Natural killer cell (primary cell): ENCODE measurements around the gene COL23A1. TPM values are rescaled to one million over a fixed set of nuclear protein-coding genes. Genes with fewer than 3 reads are reported as not detected.

Experiments used
- ATAC-seq, 3 donors: fragments of 150-1000 bp in 2 of 3; fragments of 200-7000 bp in 1 of 3; cut with Tn5 transposase; 1 replicate in 1 of 3; 2 replicates in 2 of 3; pipeline ENCODE4 v1.10.0; 2021; ENCODE audit warnings: mild to moderate bottlenecking in 2 of 3, moderate library complexity in 2 of 3
- DNase-seq, 2 donors: peaks; one replicate each; pipeline versions ENCODE4 v3.0.0 to v3.0.0-alpha.2; 2013 to 2021; ENCODE audit warnings: mixed read lengths in 1 of 2
- H3K27ac ChIP-seq: one replicate; pipeline ENCODE4 v1.5.1; 2013; ENCODE audit warnings: mild to moderate bottlenecking, low read length
- H3K27me3 ChIP-seq: one replicate; pipeline ENCODE4 v1.6.1; 2013; ENCODE audit warnings: low read length; ENCODE audit not compliant: control insufficient read depth, insufficient read depth
- H3K36me3 ChIP-seq: one replicate; pipeline ENCODE4 v1.6.1; 2013; ENCODE audit warnings: low read length; ENCODE audit not compliant: control insufficient read depth, insufficient read depth
- H3K4me1 ChIP-seq: one replicate; pipeline ENCODE4 v1.6.1; 2013; ENCODE audit warnings: low read length; ENCODE audit not compliant: control insufficient read depth, insufficient read depth
- H3K4me3 ChIP-seq: one replicate; pipeline ENCODE4 v1.5.1; 2013; ENCODE audit warnings: low read length
- H3K9me3 ChIP-seq: one replicate; pipeline ENCODE4 v1.6.1; 2013; ENCODE audit warnings: low read length; ENCODE audit not compliant: control insufficient read depth, insufficient read depth
- H3K27ac Mint-ChIP-seq, 2 donors: one replicate each; pipeline ENCODE4 v1.8.0; 2022; ENCODE audit warnings: mild to moderate bottlenecking in 2 of 2, mixed read lengths in 2 of 2, moderate library complexity in 1 of 2
- H3K27me3 Mint-ChIP-seq, 2 donors: one replicate each; pipeline ENCODE4 v1.8.0; 2022; ENCODE audit warnings: low read depth in 2 of 2, mixed read lengths in 2 of 2
- H3K36me3 Mint-ChIP-seq: one replicate; pipeline ENCODE4 v1.8.0; 2022; ENCODE audit warnings: mixed read lengths
- H3K4me1 Mint-ChIP-seq, 2 donors: one replicate each; pipeline ENCODE4 v1.8.0; 2022; ENCODE audit warnings: mixed read lengths in 2 of 2
- H3K4me3 Mint-ChIP-seq: one replicate; pipeline ENCODE4 v1.8.0; 2022; ENCODE audit warnings: mild to moderate bottlenecking, moderate library complexity, mixed read lengths
- H3K9me3 Mint-ChIP-seq, 2 donors: one replicate each; pipeline ENCODE4 v1.8.0; 2022; ENCODE audit warnings: mixed read lengths in 2 of 2
- CTCF ChIP-seq: fragments of 200-600 bp; IDR thresholded peaks from one replicate; pipeline ENCODE4 v1.8.0; 2022; ENCODE audit warnings: antibody characterized with exemption
- WGBS: methylation state at CpG from one replicate; pipeline ENCODE4 v1.1.7; 2013; ENCODE audit warnings: missing lambda C conversion rate; ENCODE audit not compliant: insufficient coverage; 5-methylcytosine and 5-hydroxymethylcytosine counted together
- intact Hi-C: fragments of 100-400 bp; cut with micrococcal nuclease; formaldehyde crosslinking; loops from one replicate; pipeline ENCODE4 v1.14.2; 2022
- total RNA-seq, 4 donors: library from RNA; stranded (reverse); fragments of 120-200 nt in 1 of 4; gene quantifications; one replicate each; pipeline versions ENCODE4 v1.2.3 to v1.2.4, GENCODE V29; 2013 to 2022

The COL23A1 gene
- total RNA-seq, 3 donors from 2014 or later (not counting 1 experiment from before 2014, with no cell fraction given) = 0.15 TPM; not detected in 2

- Mint-ChIP-seq H3K4me1 (no peaks in the 10 kb centered on the region), H3K27ac (no peak overlapping the region), H3K27me3 (peaks cover 0 to 4% of the 10 kb centered on the region in 2 donors), H3K9me3 (no peaks in the 10 kb centered on the region), H3K36me3 (no peaks in the 10 kb centered on the region), H3K4me3 (no peak overlapping the region)
- WGBS = 87% methylated on average over 14 of the region's 14 CpGs
- Histone ChIP-seq H3K9me3 (no peaks in the 10 kb centered on the region), H3K4me1 (no peaks in the 10 kb centered on the region), H3K27me3 (no peaks in the 10 kb centered on the region), H3K36me3 (no peaks in the 10 kb centered on the region), H3K27ac (no peak overlapping the region), H3K4me3 (no peak overlapping the region)
- no peak for DNase-seq
- no peak for ATAC-seq
- TF ChIP-seq CTCF = no peak
- intact Hi-C loops = no loop called here
These were observed 63.3 kb downstream of the COL23A1 start for GRCh38 chr5:178526773-178527457.

GRCh38 chr5:178525906-178526732 is 64.1 kb downstream of the COL23A1 start:
- H3K27ac Mint-ChIP-seq = no peak overlapping the region
- no peaks in the 10 kb centered on the region for H3K36me3 ChIP-seq
- ATAC-seq (no peak), DNase-seq (no peak)
- peaks cover 0 to 4% of the 10 kb centered on the region in 2 donors for H3K27me3 Mint-ChIP-seq
- no peaks in the 10 kb centered on the region for H3K9me3 ChIP-seq
- H3K27ac ChIP-seq = no peak overlapping the region
- H3K9me3 Mint-ChIP-seq = no peaks in the 10 kb centered on the region
- H3K36me3 Mint-ChIP-seq = no peaks in the 10 kb centered on the region
- no peak overlapping the region for H3K4me3 Mint-ChIP-seq
- H3K4me1 ChIP-seq = no peaks in the 10 kb centered on the region
- H3K4me3 ChIP-seq = no peak overlapping the region
- no peak for TF ChIP-seq CTCF
- no peaks in the 10 kb centered on the region for H3K27me3 ChIP-seq
- intact Hi-C loops = no loop called here
- no peaks in the 10 kb centered on the region for H3K4me1 Mint-ChIP-seq
- 90% methylated on average over 12 of the region's 12 CpGs for WGBS

GRCh38 chr5:178524093-178524882 is 65.9 kb downstream of the COL23A1 start:
- no peaks in the 10 kb centered on the region for H3K4me1 Mint-ChIP-seq
- TF ChIP-seq CTCF = no peak
- no peak overlapping the region for H3K27ac ChIP-seq
- no peaks in the 10 kb centered on the region for H3K27me3 ChIP-seq
- H3K4me3 Mint-ChIP-seq = no peak overlapping the region
- no peaks in the 10 kb centered on the region for H3K4me1 ChIP-seq
- DNase-seq (no peak), ATAC-seq (no peak)
- peaks cover 0 to 4% of the 10 kb centered on the region in 2 donors for H3K27me3 Mint-ChIP-seq
- no peaks in the 10 kb centered on the region for H3K36me3 ChIP-seq
- H3K4me3 ChIP-seq = no peak overlapping the region
- intact Hi-C loops = no loop called here
- no peaks in the 10 kb centered on the region for H3K9me3 ChIP-seq
- H3K27ac Mint-ChIP-seq = no peak overlapping the region
- 77% methylated on average over 10 of the region's 10 CpGs for WGBS
- H3K36me3 Mint-ChIP-seq = no peaks in the 10 kb centered on the region
- H3K9me3 Mint-ChIP-seq = no peaks in the 10 kb centered on the region
